ENCODE results near the gene AQP11. TPM values are rescaled to one million over a fixed set of nuclear protein-coding genes. Genes with fewer than 3 reads are reported as not detected.

AQP11 gene
- total and polyA plus RNA-seq, 2 donors (not counting 3 experiments of a cell fraction or from before 2014, with no cell fraction given) = 0.22 to 0.55 TPM

DNA sequence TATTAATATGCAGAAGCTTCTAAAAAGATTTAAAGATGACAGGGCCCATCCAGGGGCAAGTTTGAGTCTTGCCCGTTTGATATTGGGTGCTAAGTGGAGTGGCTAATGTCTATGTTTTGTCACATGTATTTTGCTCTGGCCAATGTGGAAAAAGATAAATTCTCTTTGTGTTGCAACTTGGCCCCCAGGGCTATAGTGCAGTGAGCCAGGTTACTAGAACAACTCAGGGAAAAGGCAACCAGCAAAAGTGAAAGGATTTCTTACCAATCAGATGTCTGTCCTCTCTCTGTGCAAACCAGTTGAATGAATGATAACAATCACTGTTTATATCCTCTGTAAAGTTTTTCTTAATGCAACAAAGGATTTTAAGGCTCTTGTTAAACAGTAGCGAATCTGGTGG is 52.5 kb downstream of the AQP11 start:
- FAIRE-seq (no peak), DNase-seq (ENCODE audit: low read depth, low spot score) (no peak)
- Histone ChIP-seq H3K27ac (ENCODE audit: insufficient read depth, low read depth, low read length) (no peak overlapping the region), H3K79me2 (ENCODE audit: control insufficient read depth, insufficient read depth, low read length) (peaks cover 3% of the 10 kb centered on the region), H3K4me2 (ENCODE audit: insufficient read depth, low read length) (no peak overlapping the region), H3K4me3 (replicated peaks in 1 of 3; ENCODE audit: insufficient read depth in 1 of 3, low read depth in 1 of 3, low read length in 3 of 3) (no peak overlapping the region), H2AFZ (ENCODE audit: low read depth, low read length) (no peak overlapping the region), H3K36me3 (ENCODE audit: control insufficient read depth in 2 of 2, extremely low read depth in 1 of 2, insufficient read depth in 2 of 2, low read length in 2 of 2) (no peaks in the 10 kb centered on the region), H3K9me1 (replicated peaks; ENCODE audit: control insufficient read depth, extremely low read depth, insufficient read depth, low read length) (no peaks in the 10 kb centered on the region), H4K20me1 (replicated peaks; ENCODE audit: control insufficient read depth, extremely low read depth, insufficient read depth, low read length) (no peaks in the 10 kb centered on the region), H3K9ac (replicated peaks; ENCODE audit: extremely low read depth, insufficient read depth, low read length) (no peak overlapping the region), H3K9me3 (replicated peaks; ENCODE audit: control insufficient read depth, insufficient read depth, low read length) (no peaks in the 10 kb centered on the region), H3K4me1 (ENCODE audit: control insufficient read depth, extremely low read depth, insufficient read depth, low read length) (no peaks in the 10 kb centered on the region), H3K27me3 (ENCODE audit: control insufficient read depth in 2 of 2, insufficient read depth in 2 of 2, low read length in 2 of 2) (no peaks in the 10 kb centered on the region)
- CTCF ChIA-PET = no interaction called here
- POLR2A ChIA-PET = no interaction called here
- no TSS peak for BruUV-seq (replicated peaks)
- no peak for TF ChIP-seq POLR2AphosphoS5 (IDR thresholded peaks at IDR 0.05; ENCODE audit: insufficient read depth, low read depth, low read length)
- TF ChIP-seq POLR2A (IDR thresholded peaks at IDR 0.05; ENCODE audit: low read depth, low read length) = no peak
- TF ChIP-seq, protein P1, sequence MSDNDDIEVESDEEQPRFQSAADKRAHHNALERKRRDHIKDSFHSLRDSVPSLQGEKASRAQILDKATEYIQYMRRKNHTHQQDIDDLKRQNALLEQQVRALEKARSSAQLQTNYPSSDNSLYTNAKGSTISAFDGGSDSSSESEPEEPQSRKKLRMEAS (IDR thresholded peaks at IDR 0.05; ENCODE audit: insufficient read depth, insufficient read length) = no peak
- TF ChIP-seq, protein P2, sequence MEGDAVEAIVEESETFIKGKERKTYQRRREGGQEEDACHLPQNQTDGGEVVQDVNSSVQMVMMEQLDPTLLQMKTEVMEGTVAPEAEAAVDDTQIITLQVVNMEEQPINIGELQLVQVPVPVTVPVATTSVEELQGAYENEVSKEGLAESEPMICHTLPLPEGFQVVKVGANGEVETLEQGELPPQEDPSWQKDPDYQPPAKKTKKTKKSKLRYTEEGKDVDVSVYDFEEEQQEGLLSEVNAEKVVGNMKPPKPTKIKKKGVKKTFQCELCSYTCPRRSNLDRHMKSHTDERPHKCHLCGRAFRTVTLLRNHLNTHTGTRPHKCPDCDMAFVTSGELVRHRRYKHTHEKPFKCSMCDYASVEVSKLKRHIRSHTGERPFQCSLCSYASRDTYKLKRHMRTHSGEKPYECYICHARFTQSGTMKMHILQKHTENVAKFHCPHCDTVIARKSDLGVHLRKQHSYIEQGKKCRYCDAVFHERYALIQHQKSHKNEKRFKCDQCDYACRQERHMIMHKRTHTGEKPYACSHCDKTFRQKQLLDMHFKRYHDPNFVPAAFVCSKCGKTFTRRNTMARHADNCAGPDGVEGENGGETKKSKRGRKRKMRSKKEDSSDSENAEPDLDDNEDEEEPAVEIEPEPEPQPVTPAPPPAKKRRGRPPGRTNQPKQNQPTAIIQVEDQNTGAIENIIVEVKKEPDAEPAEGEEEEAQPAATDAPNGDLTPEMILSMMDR (IDR thresholded peaks at IDR 0.05; ENCODE audit: extremely low read depth in 1 of 2, insufficient read depth in 1 of 2, low read depth in 1 of 2, low read length in 2 of 2) = no peak
- no peak for TF ChIP-seq EZH2 (IDR thresholded peaks at IDR 0.05; ENCODE audit: borderline replicate concordance, low read depth, low read length, severe bottlenecking)
- TF ChIP-seq JUN (IDR thresholded peaks at IDR 0.05; ENCODE audit: borderline replicate concordance, insufficient read depth, insufficient read length, low read depth) = no peak
- TF ChIP-seq MYC (IDR thresholded peaks at IDR 0.05; ENCODE audit: low read depth, low read length) = no peak
- no peak for TF ChIP-seq FOS (IDR thresholded peaks at IDR 0.05; ENCODE audit: borderline replicate concordance, insufficient read depth, low read length)
- TF ChIP-seq GATA2 (IDR thresholded peaks at IDR 0.05; ENCODE audit: insufficient read depth, insufficient read length, low read depth, low read length) = no peak
- intact Hi-C loops (cut with micrococcal nuclease) = no loop called here
- dilution Hi-C loops (cut with MboI; ENCODE audit: extremely low pct_ligation_motif_present, low sequenced_read_pairs) = no loop called here

Data from endothelial cell of umbilical vein (primary cell).